Loucy (cell line): Measurements from ENCODE around the gene DOK6.

ENCODE experiments used
- H2AFZ ChIP-seq: fragments of 200-600 bp; sonication (generic); 2 replicates; pipeline ENCODE4 v1.6.0; 2016; ENCODE audit warnings: antibody characterized with exemption, mild to moderate bottlenecking, low read length, moderate library complexity
- H3F3A ChIP-seq: fragments of 200-600 bp; 2 replicates; pipeline ENCODE4 v1.6.0; 2016; ENCODE audit warnings: antibody characterized with exemption, low read depth, mild to moderate bottlenecking
- H3K27me3 ChIP-seq: fragments of 200-600 bp; sonication (generic); 2 replicates; pipeline ENCODE4 v1.6.1; 2014; ENCODE audit warnings: low read length, mild to moderate bottlenecking; ENCODE audit not compliant: insufficient read depth, poor library complexity, severe bottlenecking
- H3K36me3 ChIP-seq: fragments of 200-600 bp; sonication (generic); 2 replicates; pipeline ENCODE4 v1.6.1; 2016; ENCODE audit warnings: low read length; ENCODE audit not compliant: insufficient read depth
- H3K4me1 ChIP-seq: fragments of 200-600 bp; sonication (generic); 2 replicates; pipeline ENCODE4 v1.5.1; 2014; ENCODE audit warnings: low read length, mild to moderate bottlenecking; ENCODE audit not compliant: insufficient read depth, poor library complexity, severe bottlenecking
- H3K4me2 ChIP-seq: fragments of 200-600 bp; sonication (generic); 2 replicates; pipeline ENCODE4 v1.6.0; 2014; ENCODE audit warnings: antibody characterized with exemption, low read length, low read depth, mild to moderate bottlenecking; ENCODE audit not compliant: poor library complexity, severe bottlenecking
- H3K4me3 ChIP-seq: fragments of 200-600 bp; sonication (generic); 2 replicates; pipeline ENCODE4 v1.5.1; 2014; ENCODE audit warnings: low read length, mild to moderate bottlenecking, mixed read lengths; ENCODE audit not compliant: poor library complexity, severe bottlenecking
- H3K79me2 ChIP-seq: fragments of 200-600 bp; sonication (generic); 2 replicates; pipeline ENCODE4 v1.6.1; 2014; ENCODE audit warnings: low read length; ENCODE audit not compliant: insufficient read depth
- H3K9ac ChIP-seq: fragments of 200-600 bp; sonication (generic); 2 replicates; pipeline ENCODE4 v1.6.0; 2014; ENCODE audit warnings: mild to moderate bottlenecking, low read depth, low read length, moderate library complexity; ENCODE audit not compliant: poor library complexity, severe bottlenecking
- H3K9me2 ChIP-seq: fragments of 200-600 bp; sonication (generic); replicated peaks from 2 replicates; pipeline ENCODE4 v1.6.1; 2016; ENCODE audit warnings: low read depth, low read length, mixed read lengths
- H3K9me3 ChIP-seq: fragments of 200-600 bp; sonication (generic); 2 replicates; pipeline ENCODE4 v1.6.1; 2014; ENCODE audit warnings: mild to moderate bottlenecking, antibody characterized with exemption, low read length, low read depth; ENCODE audit not compliant: insufficient read depth
- H4K20me1 ChIP-seq: fragments of 200-600 bp; sonication (generic); 2 replicates; pipeline ENCODE4 v1.6.0; 2014; ENCODE audit warnings: antibody characterized with exemption, low read length, mild to moderate bottlenecking; ENCODE audit not compliant: insufficient read depth, poor library complexity, severe bottlenecking
- CTCF ChIP-seq: fragments of 200-600 bp; sonication (generic); conservative IDR thresholded peaks from 2 replicates; pipeline ENCODE4 v1.5.1; 2014; ENCODE audit warnings: mild to moderate bottlenecking, antibody characterized with exemption, low read length
- EZH2phosphoT487 ChIP-seq: fragments of 200-600 bp; IDR thresholded peaks from 2 replicates; pipeline ENCODE4 v1.6.1; 2018; ENCODE audit warnings: antibody characterized with exemption, mild to moderate bottlenecking, moderate library complexity, borderline replicate concordance

The DOK6 gene

GRCh38 chr18:69432847-69433246, 32.2 kb downstream of the DOK6 start:
- no peaks in the 10 kb centered on the region for H4K20me1 ChIP-seq
- H3K4me2 ChIP-seq: no peak overlapping the region
- no peak overlapping the region for H2AFZ ChIP-seq
- H3K9ac ChIP-seq: no peak overlapping the region
- no peaks in the 10 kb centered on the region for H3K9me3 ChIP-seq
- H3K4me1 ChIP-seq: no peaks in the 10 kb centered on the region
- no peak overlapping the region for H3K4me3 ChIP-seq
- H3K79me2 ChIP-seq: no peaks in the 10 kb centered on the region
- no peaks in the 10 kb centered on the region for H3K27me3 ChIP-seq
- TF ChIP-seq EZH2phosphoT487 (no peak), CTCF (no peak)
- no peaks in the 10 kb centered on the region for H3F3A ChIP-seq
- H3K36me3 ChIP-seq: no peaks in the 10 kb centered on the region
- H3K9me2 ChIP-seq: no peaks in the 10 kb centered on the region

GRCh38 chr18:69435000-69435399, 34.3 kb downstream of the DOK6 start:
- Histone ChIP-seq H3K27me3 (no peaks in the 10 kb centered on the region), H4K20me1 (no peaks in the 10 kb centered on the region), H3K9me2 (no peaks in the 10 kb centered on the region), H3K9me3 (0 out of 2 replicates have a peak, but pooled peaks cover 4% of the 10 kb centered on the region), H3K4me1 (no peaks in the 10 kb centered on the region), H3K36me3 (no peaks in the 10 kb centered on the region), H3K9ac (no peak overlapping the region), H3K4me2 (no peak overlapping the region), H2AFZ (no peak overlapping the region), H3K79me2 (no peaks in the 10 kb centered on the region), H3F3A (no peaks in the 10 kb centered on the region), H3K4me3 (no peak overlapping the region)
- TF ChIP-seq EZH2phosphoT487 (no peak), CTCF (no peak)

- no peak overlapping the region for H3K9ac ChIP-seq
- no peaks in the 10 kb centered on the region for H4K20me1 ChIP-seq
- H3K9me3 ChIP-seq: peaks cover 2% of the 10 kb centered on the region; the same call in 1 of the 2 replicates
- H3K4me1 ChIP-seq: no peaks in the 10 kb centered on the region
- H3K4me2 ChIP-seq: no peak overlapping the region
- no peaks in the 10 kb centered on the region for H3K79me2 ChIP-seq
- H3K36me3 ChIP-seq: no peaks in the 10 kb centered on the region
- no peak for TF ChIP-seq CTCF
- no peak for TF ChIP-seq EZH2phosphoT487
- no peaks in the 10 kb centered on the region for H3F3A ChIP-seq
- H2AFZ ChIP-seq: no peak overlapping the region
- H3K27me3 ChIP-seq: no peaks in the 10 kb centered on the region
- H3K4me3 ChIP-seq: no peak overlapping the region
- H3K9me2 ChIP-seq: no peaks in the 10 kb centered on the region
Measured at GRCh38 chr18:69444221-69444620, 43.5 kb downstream of the DOK6 start.
